HCT116 (cell line): ENCODE data around the gene PARVB. TPM values are rescaled to one million over a fixed set of nuclear protein-coding genes. Genes with fewer than 3 reads are reported as not detected.

Source experiments
- ATAC-seq: fragments of 200-7000 bp; cut with Tn5 transposase; 2 replicates; pipeline ENCODE4 v1.9.1; 2020; ENCODE audit warnings: mild to moderate bottlenecking, moderate library complexity
- BruUV-seq: library from RNA; stranded (reverse); fragments of 400-500 nt; replicated peaks from 2 replicates; lab custom pipeline; 2021; lab: Mats Ljungman, UMichigan
- CTCF ChIA-PET: fragments of 300-600 bp; sonication (Branson Sonifier 250); formaldehyde crosslinking; loops from one replicate; lab custom pipeline; 2021; ENCODE audit warnings: antibody characterized with exemption; lab: Charles Lee
- POLR2A ChIA-PET: fragments of 300-600, 350-600 bp; sonication (Branson Sonifier 250); formaldehyde crosslinking; loops from one replicate; lab custom pipeline; 2021; ENCODE audit warnings: antibody characterized with exemption; lab: Charles Lee
- RAD21 ChIA-PET, 2 experiments: fragments of 300-600 bp; sonication (Branson Sonifier 250); formaldehyde crosslinking; loops; one replicate each; lab custom pipeline; 2023; ENCODE audit warnings: low total read pairs in 2 of 2; ENCODE audit not compliant: uncharacterized antibody in 2 of 2, unreplicated experiment in 2 of 2, low non-redundant PET in 1 of 2; lab: Charles Lee
- DNase-seq: peaks from one replicate; pipeline ENCODE4 v3.0.0-alpha.2; 2010; ENCODE audit warnings: low read depth, low spot score
- H2AFZ ChIP-seq: fragments of 200-600 bp; shearing (Covaris generic), sonication (generic); 2 replicates; pipeline ENCODE4 v1.6.1; 2017; ENCODE audit warnings: low read depth, mixed run types, mixed read lengths, antibody characterized with exemption, low read length; ENCODE audit not compliant: poor library complexity, severe bottlenecking
- H3K27ac ChIP-seq: 2 replicates; pipeline ENCODE4 v1.5.1; 2012; ENCODE audit warnings: low read depth, low read length
- H3K27me3 ChIP-seq: fragments of 200-600 bp; sonication (generic); 2 replicates; pipeline ENCODE4 v1.6.1; 2016; ENCODE audit warnings: mixed run types, low read length, mixed read lengths; ENCODE audit not compliant: insufficient read depth
- H3K36me3 ChIP-seq, 2 experiments: fragments of 200-500 bp in 1 of 2; fragments of 200-600 bp in 1 of 2; sonication (Bioruptor generic) in 1 of 2; sonication (generic) in 1 of 2; 2 replicates each; pipeline versions ENCODE4 v1.5.1 to v1.6.1; 2014 to 2016; ENCODE audit warnings: low read length in 2 of 2, inconsistent platforms in 1 of 2, mixed read lengths in 1 of 2, mixed run types in 1 of 2; ENCODE audit not compliant: insufficient read depth in 2 of 2, control insufficient read depth in 1 of 2
- H3K4me1 ChIP-seq, 2 experiments: fragments of 200-600 bp in 1 of 2; sonication (generic) in 1 of 2; 2 replicates each; pipeline versions ENCODE4 v1.5.1 to v1.6.1; 2012 to 2017; ENCODE audit warnings: low read length in 2 of 2, inconsistent platforms in 1 of 2, mild to moderate bottlenecking in 1 of 2, mixed read lengths in 1 of 2, mixed run types in 1 of 2, moderate library complexity in 1 of 2; ENCODE audit not compliant: insufficient read depth in 2 of 2, control insufficient read depth in 1 of 2
- H3K4me2 ChIP-seq: fragments of 200-600 bp; sonication (generic); 2 replicates; pipeline ENCODE4 v1.6.1; 2017; ENCODE audit warnings: mixed run types, low read length, mixed read lengths
- H3K4me3 ChIP-seq, 2 experiments: fragments of 200-600 bp in 1 of 2; sonication (generic) in 1 of 2; replicated peaks in 1 of 2; 2 replicates each; pipeline ENCODE4 v1.5.1; 2011 to 2016; ENCODE audit warnings: low read length in 2 of 2, control low read depth in 1 of 2, low read depth in 1 of 2, mild to moderate bottlenecking in 1 of 2, mixed read lengths in 1 of 2, mixed run types in 1 of 2
- H3K79me2 ChIP-seq: fragments of 200-600 bp; sonication (generic); 2 replicates; pipeline ENCODE4 v1.6.1; 2017; ENCODE audit warnings: mild to moderate bottlenecking, mixed run types, low read length, moderate library complexity, mixed read lengths; ENCODE audit not compliant: insufficient read depth
- H3K9ac ChIP-seq: fragments of 200-600 bp; sonication (generic); 2 replicates; pipeline ENCODE4 v1.6.1; 2016; ENCODE audit warnings: low read length, mixed read lengths
- H3K9me2 ChIP-seq: fragments of 200-600 bp; sonication (generic), shearing (Covaris generic); 2 replicates; pipeline ENCODE4 v1.6.1; 2017; ENCODE audit warnings: mixed run types, mild to moderate bottlenecking, moderate library complexity; ENCODE audit not compliant: insufficient read depth
- H3K9me3 ChIP-seq, 2 experiments: fragments of 200-500 bp in 1 of 2; fragments of 200-600 bp in 1 of 2; sonication (Bioruptor generic) in 1 of 2; sonication (generic) in 1 of 2; 2 replicates each; pipeline ENCODE4 v1.6.1; 2014 to 2017; ENCODE audit warnings: low read length in 2 of 2, mixed read lengths in 2 of 2, inconsistent platforms in 1 of 2, low read depth in 1 of 2, mild to moderate bottlenecking in 1 of 2, mixed run types in 1 of 2, moderate library complexity in 1 of 2; ENCODE audit not compliant: control insufficient read depth in 1 of 2, insufficient read depth in 1 of 2
- H4K20me1 ChIP-seq: fragments of 200-600 bp; sonication (generic), shearing (Covaris generic); 2 replicates; pipeline ENCODE4 v1.6.1; 2017; ENCODE audit warnings: mixed run types, mild to moderate bottlenecking, moderate library complexity; ENCODE audit not compliant: insufficient read depth
- ATF3 ChIP-seq: IDR thresholded peaks from 2 replicates; pipeline ENCODE4 v1.6.1; 2012
- CBX3 ChIP-seq: IDR thresholded peaks from 2 replicates; pipeline ENCODE4 v1.6.1; 2012; ENCODE audit warnings: low read depth
- CEBPB ChIP-seq: IDR thresholded peaks from 2 replicates; pipeline ENCODE4 v1.6.1; 2012; ENCODE audit warnings: low read depth
- EGR1 ChIP-seq: IDR thresholded peaks from 2 replicates; pipeline ENCODE4 v1.6.1; 2012; ENCODE audit warnings: low read depth
- ELF1 ChIP-seq: IDR thresholded peaks from 2 replicates; pipeline ENCODE4 v1.6.1; 2012; ENCODE audit warnings: low read depth, borderline replicate concordance
- EZH2 ChIP-seq: fragments of 200-600 bp; sonication (generic); IDR thresholded peaks from 2 replicates; pipeline ENCODE4 v1.6.1; 2017; ENCODE audit warnings: antibody characterized with exemption, mixed run types
- FOSL1 ChIP-seq: IDR thresholded peaks from 2 replicates; pipeline ENCODE4 v1.6.1; 2012; ENCODE audit warnings: low read depth
- POLR2A ChIP-seq: IDR thresholded peaks from 2 replicates; pipeline ENCODE4 v1.7.0; 2011; ENCODE audit warnings: borderline replicate concordance; ENCODE audit not compliant: insufficient read depth, insufficient read length; ENCODE audit errors: extremely low read depth
- POLR2AphosphoS5 ChIP-seq: IDR thresholded peaks from 2 replicates; pipeline ENCODE4 v1.6.1; 2011; ENCODE audit warnings: mild to moderate bottlenecking, low read depth, low read length, moderate library complexity
- RAD21 ChIP-seq: IDR thresholded peaks from 2 replicates; pipeline ENCODE4 v1.6.1; 2012; ENCODE audit warnings: low read depth, mild to moderate bottlenecking
- SIN3A ChIP-seq: IDR thresholded peaks from 2 replicates; pipeline ENCODE4 v1.6.1; 2012; ENCODE audit warnings: low read depth
- SRF ChIP-seq: IDR thresholded peaks from 2 replicates; pipeline ENCODE4 v1.6.1; 2012; ENCODE audit warnings: low read depth
- TCF7L2 ChIP-seq: IDR thresholded peaks from 2 replicates; pipeline ENCODE4 v1.7.0; 2011; ENCODE audit warnings: borderline replicate concordance, inconsistent platforms; ENCODE audit not compliant: insufficient read depth, insufficient read length; ENCODE audit errors: extremely low read depth
- YY1 ChIP-seq: IDR thresholded peaks from 2 replicates; pipeline ENCODE4 v1.6.1; 2011; ENCODE audit warnings: low read length, low read depth, moderate library complexity, mild to moderate bottlenecking; ENCODE audit not compliant: insufficient replicate concordance; ENCODE audit errors: extremely low read depth
- ZNF274 ChIP-seq: fragments of 200-500 bp; sonication (Bioruptor generic); IDR thresholded peaks from 2 replicates; pipeline ENCODE4 v1.6.1; 2014; ENCODE audit warnings: mild to moderate bottlenecking, low read depth, low read length, inconsistent platforms
- intact Hi-C: fragments of 100-400 bp; cut with micrococcal nuclease; formaldehyde crosslinking; loops from 2 replicates; pipeline ENCODE4 v1.10.0; 2022
- total RNA-seq: library from RNA; stranded (reverse); gene quantifications from one replicate; pipeline ENCODE4 v1.2.1, GENCODE V29; 2021; ENCODE audit not compliant: unreplicated experiment
- TF ChIP-seq, protein P1 (sequence below), 3 experiments: fragments of 200-600 bp in 1 of 3; sonication (generic) in 1 of 3; IDR thresholded peaks in 2 of 3; conservative IDR thresholded peaks in 1 of 3; 2 replicates each; pipeline ENCODE4 v1.5.1; 2012 to 2017; ENCODE audit warnings: low read depth in 2 of 3, low read length in 2 of 3, antibody characterized with exemption in 1 of 3, borderline replicate concordance in 1 of 3, control low read depth in 1 of 3, mild to moderate bottlenecking in 1 of 3, mixed read lengths in 1 of 3, mixed run types in 1 of 3, moderate library complexity in 1 of 3; ENCODE audit not compliant: insufficient read depth in 1 of 3
- TF ChIP-seq, protein P2 (sequence below): IDR thresholded peaks from 2 replicates; pipeline ENCODE4 v1.6.1; 2011; ENCODE audit warnings: mild to moderate bottlenecking, low read length, moderate library complexity; ENCODE audit not compliant: insufficient replicate concordance; ENCODE audit errors: extremely low read depth
- TF ChIP-seq, protein P3 (sequence below): IDR thresholded peaks from 2 replicates; pipeline ENCODE4 v1.6.1; 2012; ENCODE audit warnings: low read depth

Gene PARVB
- total RNA-seq, 1 experiment from 2014 or later, result 21.4 TPM

GRCh38 chr22:44194569-44194968 lies 170.5 kb downstream of the PARVB start:
- Histone ChIP-seq H2AFZ (no peak overlapping the region), H3K9ac (no peak overlapping the region), H3K9me2 (no peaks in the 10 kb centered on the region), H3K27me3 (peaks cover 32% of the 10 kb centered on the region), H3K36me3 (no peaks in the 10 kb centered on the region), H3K27ac (no peak overlapping the region), H4K20me1 (no peaks in the 10 kb centered on the region), H3K79me2 (no peaks in the 10 kb centered on the region), H3K9me3 (no peaks in the 10 kb centered on the region), H3K4me2 (no peak overlapping the region), H3K4me1 (peaks cover 4 to 16% of the 10 kb centered on the region in 2 experiments; a peak in 3 of 4 replicates), H3K4me3 (no peak overlapping the region)
- intact Hi-C loops, result no loop called here
- ChIA-PET RAD21 (no interaction called here), POLR2A (no interaction called here), CTCF (no interaction called here)
- BruUV-seq, result no TSS peak
- TF ChIP-seq, protein P1, sequence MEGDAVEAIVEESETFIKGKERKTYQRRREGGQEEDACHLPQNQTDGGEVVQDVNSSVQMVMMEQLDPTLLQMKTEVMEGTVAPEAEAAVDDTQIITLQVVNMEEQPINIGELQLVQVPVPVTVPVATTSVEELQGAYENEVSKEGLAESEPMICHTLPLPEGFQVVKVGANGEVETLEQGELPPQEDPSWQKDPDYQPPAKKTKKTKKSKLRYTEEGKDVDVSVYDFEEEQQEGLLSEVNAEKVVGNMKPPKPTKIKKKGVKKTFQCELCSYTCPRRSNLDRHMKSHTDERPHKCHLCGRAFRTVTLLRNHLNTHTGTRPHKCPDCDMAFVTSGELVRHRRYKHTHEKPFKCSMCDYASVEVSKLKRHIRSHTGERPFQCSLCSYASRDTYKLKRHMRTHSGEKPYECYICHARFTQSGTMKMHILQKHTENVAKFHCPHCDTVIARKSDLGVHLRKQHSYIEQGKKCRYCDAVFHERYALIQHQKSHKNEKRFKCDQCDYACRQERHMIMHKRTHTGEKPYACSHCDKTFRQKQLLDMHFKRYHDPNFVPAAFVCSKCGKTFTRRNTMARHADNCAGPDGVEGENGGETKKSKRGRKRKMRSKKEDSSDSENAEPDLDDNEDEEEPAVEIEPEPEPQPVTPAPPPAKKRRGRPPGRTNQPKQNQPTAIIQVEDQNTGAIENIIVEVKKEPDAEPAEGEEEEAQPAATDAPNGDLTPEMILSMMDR (IDR thresholded peaks at IDR 0.05 in 2 of 3, conservative IDR thresholded peaks at IDR 0.05 in 1 of 3; ENCODE audit: borderline replicate concordance in 1 of 3, insufficient read depth in 1 of 3, low read depth in 2 of 3, low read length in 2 of 3), result no peak
- TF ChIP-seq ZNF274 (no peak), ELF1 (no peak), SRF (no peak), CBX3 (no peak), CEBPB (no peak), EZH2 (no peak), ATF3 (no peak), RAD21 (no peak), EGR1 (no peak), YY1 (no peak), POLR2AphosphoS5 (no peak), POLR2A (no peak), TCF7L2 (no peak), FOSL1 (no peak), SIN3A (no peak)
- TF ChIP-seq, protein P2, sequence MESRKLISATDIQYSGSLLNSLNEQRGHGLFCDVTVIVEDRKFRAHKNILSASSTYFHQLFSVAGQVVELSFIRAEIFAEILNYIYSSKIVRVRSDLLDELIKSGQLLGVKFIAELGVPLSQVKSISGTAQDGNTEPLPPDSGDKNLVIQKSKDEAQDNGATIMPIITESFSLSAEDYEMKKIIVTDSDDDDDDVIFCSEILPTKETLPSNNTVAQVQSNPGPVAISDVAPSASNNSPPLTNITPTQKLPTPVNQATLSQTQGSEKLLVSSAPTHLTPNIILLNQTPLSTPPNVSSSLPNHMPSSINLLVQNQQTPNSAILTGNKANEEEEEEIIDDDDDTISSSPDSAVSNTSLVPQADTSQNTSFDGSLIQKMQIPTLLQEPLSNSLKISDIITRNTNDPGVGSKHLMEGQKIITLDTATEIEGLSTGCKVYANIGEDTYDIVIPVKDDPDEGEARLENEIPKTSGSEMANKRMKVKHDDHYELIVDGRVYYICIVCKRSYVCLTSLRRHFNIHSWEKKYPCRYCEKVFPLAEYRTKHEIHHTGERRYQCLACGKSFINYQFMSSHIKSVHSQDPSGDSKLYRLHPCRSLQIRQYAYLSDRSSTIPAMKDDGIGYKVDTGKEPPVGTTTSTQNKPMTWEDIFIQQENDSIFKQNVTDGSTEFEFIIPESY, result no peak
- TF ChIP-seq, protein P3, sequence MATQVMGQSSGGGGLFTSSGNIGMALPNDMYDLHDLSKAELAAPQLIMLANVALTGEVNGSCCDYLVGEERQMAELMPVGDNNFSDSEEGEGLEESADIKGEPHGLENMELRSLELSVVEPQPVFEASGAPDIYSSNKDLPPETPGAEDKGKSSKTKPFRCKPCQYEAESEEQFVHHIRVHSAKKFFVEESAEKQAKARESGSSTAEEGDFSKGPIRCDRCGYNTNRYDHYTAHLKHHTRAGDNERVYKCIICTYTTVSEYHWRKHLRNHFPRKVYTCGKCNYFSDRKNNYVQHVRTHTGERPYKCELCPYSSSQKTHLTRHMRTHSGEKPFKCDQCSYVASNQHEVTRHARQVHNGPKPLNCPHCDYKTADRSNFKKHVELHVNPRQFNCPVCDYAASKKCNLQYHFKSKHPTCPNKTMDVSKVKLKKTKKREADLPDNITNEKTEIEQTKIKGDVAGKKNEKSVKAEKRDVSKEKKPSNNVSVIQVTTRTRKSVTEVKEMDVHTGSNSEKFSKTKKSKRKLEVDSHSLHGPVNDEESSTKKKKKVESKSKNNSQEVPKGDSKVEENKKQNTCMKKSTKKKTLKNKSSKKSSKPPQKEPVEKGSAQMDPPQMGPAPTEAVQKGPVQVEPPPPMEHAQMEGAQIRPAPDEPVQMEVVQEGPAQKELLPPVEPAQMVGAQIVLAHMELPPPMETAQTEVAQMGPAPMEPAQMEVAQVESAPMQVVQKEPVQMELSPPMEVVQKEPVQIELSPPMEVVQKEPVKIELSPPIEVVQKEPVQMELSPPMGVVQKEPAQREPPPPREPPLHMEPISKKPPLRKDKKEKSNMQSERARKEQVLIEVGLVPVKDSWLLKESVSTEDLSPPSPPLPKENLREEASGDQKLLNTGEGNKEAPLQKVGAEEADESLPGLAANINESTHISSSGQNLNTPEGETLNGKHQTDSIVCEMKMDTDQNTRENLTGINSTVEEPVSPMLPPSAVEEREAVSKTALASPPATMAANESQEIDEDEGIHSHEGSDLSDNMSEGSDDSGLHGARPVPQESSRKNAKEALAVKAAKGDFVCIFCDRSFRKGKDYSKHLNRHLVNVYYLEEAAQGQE, result no peak
- DNase-seq, result no peak
- no peak for ATAC-seq
